GM18517 (cell line): Measurements from ENCODE around the gene SDHAF2.
A peak's percentile ranks its signal among the peaks of the same experiment; 100 is the strongest.
"Not testable (repeated sequence)": the region's sequence is repeated elsewhere in the genome, so short reads cannot be mapped to it uniquely, and the experiment has no call there.

Source experiments
- ATAC-seq: cut with Tn5 transposase; IDR thresholded peaks from one replicate; pipeline ENCODE4 v1.9.1; 2021; ENCODE audit warnings: mild to moderate bottlenecking, moderate library complexity; ENCODE audit not compliant: unreplicated experiment

Gene SDHAF2

DNA sequence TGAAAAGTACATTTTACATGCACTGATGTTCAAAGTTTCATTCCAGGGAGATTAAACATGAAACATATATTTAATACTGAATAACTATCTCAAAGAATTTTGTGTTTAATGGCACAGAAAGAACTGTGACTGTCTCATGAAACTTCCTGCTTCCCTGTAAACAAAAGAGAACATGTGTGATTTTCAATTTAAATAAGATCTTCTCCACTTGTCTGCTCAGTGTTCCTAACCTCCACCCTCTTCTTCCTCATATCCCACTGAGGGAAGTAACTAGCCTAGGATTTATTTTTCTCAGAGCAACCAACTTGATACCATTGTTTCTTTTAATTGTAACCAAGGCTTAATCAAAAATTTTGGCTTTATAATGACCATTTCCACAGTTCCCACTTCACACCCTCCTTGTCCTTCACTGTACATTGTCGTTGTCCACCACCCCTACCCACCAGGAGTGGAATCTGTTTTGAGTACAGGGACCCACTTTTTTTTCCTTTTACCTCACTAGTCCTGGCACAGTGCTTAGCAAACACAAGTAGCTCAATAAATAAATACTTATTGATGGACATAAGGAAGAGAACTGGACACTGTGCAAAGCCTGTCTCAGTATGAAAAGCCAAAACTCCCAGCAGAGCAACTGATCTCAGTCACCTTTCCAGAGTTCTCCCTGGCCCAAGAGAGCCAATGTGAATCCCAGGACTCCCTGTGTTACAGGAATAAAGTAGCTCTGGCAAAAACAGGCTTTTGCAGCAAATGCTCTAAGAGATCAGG lies 4.4 kb upstream of the SDHAF2 start:
- ATAC-seq: no peak

DNA sequence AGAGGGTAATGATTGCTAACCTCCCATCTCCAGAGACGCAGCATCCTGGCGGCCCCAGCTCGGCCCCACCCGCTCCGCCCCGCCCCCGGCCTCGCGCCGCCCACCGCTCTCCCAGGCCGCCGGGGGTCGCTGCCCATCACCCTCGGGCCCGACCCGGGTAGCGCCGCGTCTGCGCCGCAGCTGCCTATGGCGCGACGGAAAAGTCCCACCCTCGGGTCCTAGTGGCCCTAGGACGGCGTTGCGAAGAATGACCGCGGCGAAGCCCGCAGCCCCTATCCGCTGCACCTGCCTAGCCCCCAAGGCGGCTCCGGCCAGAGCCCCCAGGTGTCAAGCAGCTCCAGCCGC lies 606 bp upstream of the SDHAF2 start:
- peak; percentile 41 for ATAC-seq

DNA sequence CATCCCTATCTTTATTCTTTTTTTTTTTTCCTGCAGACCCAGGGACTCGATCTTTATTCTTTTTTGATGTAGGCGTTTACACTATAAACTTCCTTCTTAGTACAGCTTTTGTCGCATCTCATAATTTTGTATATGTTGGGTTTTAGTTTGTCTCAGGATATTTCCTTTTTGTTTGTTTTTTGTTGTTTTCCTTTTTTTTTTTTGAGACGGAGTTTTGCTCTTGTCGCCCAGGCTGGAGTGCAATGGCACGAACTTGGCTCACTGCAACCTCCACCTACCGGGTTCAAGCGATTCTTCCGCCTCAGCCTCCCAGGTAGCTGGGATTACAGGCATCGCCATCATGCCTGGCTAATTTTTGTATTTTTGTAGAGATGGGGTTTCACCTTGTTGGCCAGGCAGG lies 915 bp downstream of the SDHAF2 start:
- ATAC-seq: not testable (repeated sequence)

DNA sequence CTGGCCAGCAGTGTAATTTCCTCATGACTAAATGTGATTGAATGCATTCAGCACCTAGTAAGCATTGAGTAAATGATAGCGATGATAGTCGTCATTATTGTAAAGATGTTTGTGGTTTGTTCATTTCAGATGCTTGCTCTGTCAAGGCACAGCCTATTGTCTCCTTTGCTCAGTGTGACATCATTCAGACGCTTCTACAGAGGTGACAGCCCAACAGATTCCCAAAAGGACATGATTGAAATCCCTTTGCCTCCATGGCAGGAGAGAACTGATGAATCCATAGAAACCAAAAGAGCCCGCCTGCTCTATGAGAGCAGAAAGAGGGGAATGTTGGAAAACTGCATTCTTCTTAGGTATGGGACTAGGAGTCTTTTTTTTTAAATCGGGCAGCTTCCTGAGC lies 7.6 kb downstream of the SDHAF2 start:
- no peak for ATAC-seq

DNA sequence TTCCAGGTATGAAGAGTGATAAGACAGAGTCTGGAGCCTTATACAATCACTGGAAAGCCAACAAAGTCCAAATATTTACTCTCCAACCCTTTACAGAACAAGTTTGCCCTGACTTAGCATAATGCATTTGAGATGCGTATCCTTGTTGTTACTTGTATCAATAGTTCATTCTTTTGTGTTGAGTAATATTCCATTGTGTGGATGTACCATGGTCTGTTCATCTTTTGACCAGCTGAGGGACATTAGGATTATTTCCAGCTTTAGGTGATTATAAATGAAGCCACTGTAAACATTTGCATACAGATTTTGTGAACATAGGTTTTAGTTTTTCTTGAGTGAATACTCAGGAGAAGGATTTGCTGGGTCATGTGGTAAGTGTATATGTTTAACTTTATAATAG lies 9.7 kb downstream of the SDHAF2 start:
- no peak for ATAC-seq

DNA sequence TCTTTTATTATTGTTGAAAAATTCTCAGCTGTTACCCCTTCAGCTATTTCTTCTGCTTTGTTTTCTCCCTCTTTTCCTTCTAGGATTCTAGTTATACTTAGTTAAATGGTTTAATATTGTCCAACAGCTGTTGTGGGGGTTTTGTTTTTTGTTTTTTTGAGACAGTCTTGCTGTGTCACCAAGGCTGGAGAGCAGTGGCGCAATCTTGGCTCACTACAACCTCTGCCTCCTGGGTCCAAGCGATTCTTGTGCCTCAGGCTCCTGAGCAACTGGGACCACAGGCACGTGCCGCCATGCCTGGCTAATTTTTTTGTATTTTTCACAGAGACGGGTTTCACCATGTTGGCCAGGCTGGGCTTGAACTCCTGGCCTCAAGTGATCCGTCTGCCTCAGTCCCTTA lies 12.7 kb downstream of the SDHAF2 start:
- ATAC-seq: no peak

DNA sequence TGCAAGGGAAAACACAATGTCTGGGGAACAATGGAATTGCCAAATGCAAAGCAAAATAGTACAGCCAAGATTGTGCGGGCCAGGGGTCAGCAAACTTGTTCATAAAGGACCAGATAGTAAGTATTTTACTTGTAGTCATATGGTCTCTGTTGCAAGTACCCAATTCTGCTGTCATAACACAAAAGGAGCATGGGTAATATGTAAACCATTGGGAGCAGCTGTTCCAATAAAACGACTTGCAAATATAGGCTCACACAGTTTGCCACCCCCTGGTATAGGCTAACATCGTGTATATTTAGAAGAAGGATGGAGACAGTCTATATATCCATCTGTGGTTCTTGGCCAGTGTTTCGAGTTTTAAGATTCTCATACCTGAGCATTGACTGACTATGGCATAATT lies 15.6 kb downstream of the SDHAF2 start:
- no peak for ATAC-seq

DNA sequence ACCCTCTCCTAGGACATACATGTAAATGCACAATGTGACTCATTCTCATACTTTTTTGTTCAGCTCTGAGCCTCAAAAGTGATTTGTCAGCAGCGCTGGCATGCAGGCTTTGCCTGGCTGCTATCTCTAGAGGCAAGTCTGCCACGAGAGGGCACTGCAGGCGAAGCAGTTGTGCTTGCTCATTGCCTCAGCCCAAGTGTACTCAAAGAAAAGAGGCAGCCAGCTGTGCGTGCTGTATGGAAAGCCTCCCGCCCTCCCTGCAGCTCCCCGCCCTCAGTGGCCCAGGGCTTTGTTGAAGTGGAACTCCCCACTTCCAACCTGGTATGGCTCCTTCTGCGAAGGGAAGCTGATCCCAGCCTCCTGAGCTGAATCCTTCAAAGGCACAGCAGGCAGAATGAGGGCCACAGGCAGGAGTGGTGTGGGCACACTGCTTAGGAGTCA lies 16.3 kb downstream of the SDHAF2 start:
- ATAC-seq: peak; percentile 72

DNA sequence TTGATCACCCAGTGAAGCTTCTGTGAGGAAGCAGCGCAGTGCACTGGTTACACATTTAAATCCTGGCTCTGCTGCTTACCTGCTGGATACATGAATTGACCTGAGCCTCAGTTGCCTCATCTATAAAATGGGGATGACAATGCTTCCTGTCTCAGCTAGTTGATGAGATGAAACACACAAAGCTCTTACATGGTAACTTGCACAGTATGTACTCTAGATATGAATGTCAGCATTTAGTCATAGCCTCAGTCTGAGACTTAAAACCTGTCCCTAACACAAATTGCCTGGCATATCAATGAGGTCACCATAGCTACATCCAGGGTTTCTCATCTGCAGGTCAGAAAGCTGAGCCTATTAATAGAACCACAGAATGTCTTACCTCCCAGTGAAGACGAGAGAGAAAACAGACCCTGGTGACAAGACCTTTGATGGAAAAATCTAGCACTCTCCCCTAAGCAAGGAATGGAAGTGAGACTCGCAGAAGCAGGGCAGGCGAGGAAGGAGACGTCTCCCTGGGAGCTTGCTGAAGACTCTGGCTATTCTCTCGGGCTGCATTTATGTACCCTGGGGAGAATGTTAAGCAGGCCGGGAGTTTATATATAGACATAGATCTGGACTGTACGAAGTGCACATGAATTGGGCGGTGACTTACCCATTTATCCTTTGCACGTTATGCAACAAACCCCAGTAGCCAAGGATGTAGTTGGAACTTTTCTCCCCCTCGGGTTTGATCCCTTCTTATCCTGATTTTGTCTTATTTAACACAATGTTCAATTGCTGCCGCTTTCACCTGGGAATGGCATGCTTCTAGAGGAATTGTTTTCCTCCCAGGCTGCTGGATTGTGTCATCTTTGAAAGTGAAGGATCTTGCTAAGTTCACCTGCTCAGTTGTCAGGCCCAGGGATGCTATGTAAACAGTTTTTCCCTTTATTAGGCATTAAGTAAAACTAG lies 18.0 kb downstream of the SDHAF2 start:
- no peak for ATAC-seq

DNA sequence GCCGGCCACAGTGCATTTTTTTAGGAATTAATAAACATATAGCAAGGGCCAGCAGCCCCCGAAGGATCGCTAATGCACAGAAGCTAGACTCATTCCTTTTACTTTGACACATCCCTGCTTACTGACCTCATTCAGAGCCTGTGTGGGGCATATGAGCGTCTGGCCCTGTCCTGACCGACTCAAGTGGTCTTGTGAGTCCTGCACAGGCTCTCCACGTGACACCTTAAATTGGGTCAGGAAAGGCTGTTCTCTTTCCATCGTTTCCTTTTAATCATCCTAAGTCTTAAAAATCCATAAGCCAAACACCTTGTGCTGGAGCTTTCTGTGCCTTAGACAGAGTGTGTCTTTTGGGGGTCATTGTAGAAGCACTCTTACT lies 18.6 kb downstream of the SDHAF2 start:
- ATAC-seq: no peak

DNA sequence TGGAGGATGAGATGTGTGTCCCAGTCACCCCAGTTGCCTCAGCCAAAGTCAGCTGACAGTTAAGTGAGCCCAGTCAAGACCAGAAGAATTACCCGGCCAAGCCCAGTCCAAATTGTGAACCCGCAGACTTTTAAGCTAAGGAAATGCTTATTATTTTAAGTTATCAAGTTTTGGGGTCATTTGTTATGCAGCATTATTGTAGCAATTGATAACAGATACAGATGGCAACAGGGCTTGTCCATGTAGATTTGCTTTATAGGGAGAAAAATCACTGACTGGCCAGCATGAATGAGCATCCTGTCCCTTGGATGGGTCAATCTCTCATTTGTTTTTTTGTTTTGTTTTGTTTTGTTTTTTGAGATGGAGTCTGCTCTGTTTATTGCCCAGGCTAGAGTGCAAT lies 22.9 kb downstream of the SDHAF2 start:
- ATAC-seq: no peak

DNA sequence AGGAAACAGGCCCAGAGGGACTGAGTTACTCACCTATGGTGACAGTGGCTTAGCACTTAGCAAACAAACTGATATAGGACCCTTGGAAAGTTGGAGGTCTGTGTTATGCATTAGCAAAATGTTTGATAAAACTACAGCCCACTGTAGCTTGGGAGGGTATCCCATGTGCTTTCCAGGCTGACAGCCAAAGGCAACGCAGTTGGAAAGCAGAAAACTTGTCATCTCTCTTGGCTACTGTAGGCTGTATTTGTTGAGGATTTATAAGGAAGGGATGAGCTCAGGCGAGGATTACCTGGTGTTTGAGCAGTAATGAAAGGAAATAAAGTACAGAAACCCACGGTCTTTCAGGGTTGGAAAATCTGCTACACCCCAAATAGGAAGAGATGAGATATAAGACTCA lies 23.8 kb downstream of the SDHAF2 start:
- ATAC-seq: no peak

DNA sequence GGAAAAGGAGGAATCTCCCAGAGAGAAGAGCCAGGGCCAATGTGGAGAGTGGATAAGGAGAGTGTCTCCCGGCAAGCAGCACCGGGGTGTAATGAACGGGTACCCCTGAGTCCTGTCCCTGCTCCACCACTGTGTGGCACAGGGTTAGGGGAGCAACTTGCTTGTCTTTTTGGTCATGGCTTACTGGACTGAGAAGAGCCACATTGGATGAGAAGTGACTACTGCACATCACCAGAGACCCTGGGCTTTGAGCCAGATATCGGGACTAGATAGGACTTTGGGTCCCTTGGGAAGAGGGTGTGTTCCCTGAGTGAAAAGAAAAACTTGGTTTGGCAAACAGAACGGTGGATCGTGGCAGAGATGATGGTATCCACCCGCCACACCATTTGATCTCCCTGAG lies 24.6 kb downstream of the SDHAF2 start:
- no peak for ATAC-seq

DNA sequence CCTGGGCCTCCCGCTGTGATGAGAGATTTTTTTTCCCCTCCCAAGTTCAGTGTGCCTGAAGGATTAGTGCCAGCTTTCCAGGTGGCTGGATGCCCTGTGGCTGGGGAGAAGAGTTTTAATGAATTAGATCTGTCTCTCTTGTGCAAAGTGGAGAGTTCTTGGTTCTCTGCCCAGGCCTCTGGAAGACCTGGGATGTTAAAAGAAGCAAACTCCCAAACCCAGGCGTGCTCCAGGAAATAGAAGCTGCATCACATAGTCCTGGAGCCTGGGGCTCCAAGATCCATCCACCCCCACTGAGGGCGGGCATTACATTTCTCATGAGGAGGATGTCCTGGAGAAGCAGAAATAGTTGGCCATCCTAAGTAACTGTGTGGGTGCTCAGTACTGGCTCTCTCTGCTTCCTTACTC lies 30.6 kb downstream of the SDHAF2 start:
- no peak for ATAC-seq

DNA sequence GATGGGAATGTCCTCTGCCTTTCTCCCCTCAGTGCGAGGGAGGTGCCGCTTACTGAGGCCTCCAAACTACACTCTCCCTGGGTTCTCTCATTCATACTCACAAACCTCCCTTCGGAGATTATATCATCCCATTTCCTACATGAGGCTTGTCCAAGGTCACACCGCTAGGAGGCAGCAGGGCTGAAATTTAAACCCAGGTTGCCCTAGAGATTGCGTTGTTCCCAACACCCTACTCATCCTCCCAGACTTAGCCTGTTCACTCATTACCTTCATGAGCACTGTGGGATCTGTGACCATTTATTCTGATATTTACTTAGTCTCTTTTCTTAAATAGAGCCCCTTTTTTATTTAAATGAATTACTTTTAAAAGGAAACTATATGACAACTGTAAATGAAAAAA lies 31.1 kb downstream of the SDHAF2 start:
- no peak for ATAC-seq

DNA sequence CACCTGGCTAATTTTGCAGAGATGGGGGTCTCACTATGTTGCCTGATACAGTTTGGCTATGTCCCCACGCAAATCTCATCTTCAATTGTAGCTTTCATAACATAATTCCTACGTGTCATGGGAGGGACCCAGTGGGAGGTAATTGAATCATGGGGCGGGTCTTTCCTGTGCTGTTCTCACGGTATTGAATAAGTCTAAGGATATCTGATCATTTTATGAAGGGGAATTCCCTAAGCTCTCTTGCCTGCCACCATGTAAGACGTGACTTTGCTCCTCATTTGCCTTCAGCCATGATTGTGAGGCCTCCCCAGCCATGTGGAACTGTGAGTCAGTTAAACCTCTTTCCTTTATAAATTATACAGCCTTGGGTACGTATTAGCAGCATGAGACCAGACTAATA lies 37.7 kb downstream of the SDHAF2 start:
- ATAC-seq: not testable (repeated sequence)

DNA sequence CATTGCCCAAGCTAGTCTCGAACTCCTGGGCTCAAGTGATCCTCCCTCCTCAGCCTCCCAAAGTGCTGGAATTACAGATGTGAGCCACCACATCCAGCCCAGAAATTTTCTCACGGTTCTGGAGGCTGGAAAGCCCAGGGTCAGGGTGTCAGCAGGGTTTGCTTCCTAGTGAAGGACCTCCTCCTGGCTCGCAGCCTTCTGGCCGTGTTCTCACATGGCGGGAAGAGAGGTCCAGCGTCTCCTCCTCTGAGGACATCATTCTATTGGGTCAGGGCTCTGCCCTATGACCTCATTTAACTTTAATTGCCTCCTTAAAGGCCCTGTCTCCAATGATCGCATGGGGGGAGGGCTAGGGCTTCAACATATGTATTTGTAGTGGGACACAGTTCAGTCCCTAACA lies 38.1 kb downstream of the SDHAF2 start:
- no peak for ATAC-seq

DNA sequence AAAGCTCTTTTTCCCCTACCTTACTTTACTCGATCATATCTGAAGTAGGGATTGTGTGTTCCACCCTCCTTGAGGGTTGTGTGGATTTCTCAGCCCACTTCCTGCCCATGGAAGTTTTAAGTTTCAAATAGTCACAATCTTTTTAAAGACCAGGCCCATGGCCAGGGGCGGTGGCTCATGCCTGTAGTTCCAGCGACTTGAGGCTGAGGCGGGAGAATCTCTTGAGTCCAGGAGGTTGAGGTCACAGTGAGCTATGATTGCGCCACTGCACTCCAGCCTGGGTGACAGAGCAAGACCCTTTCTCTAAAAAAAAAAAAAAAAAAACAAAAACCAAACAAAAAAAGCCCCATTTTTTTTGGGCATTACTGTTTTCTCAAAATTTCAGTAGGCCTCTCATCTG lies 42.4 kb downstream of the SDHAF2 start:
- ATAC-seq: no peak

DNA sequence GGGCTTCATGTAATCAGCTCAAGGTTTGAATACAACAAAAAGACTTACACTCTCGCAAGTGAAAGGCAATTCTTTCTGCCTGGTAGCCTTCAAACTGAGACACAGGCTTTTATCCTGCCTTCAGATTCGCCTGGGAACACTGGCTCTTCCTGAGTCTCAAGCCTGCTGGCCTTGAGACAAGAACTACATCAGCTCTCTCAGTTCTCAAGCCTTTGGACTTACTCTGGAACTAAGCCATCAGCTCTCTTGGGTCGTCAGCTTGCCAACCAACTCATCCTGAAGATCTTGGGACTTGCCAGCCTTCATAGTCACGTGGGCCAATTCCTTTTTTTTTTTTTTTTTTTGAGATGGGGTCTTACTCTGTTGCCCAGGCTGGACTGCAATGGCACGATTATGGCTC lies 42.9 kb downstream of the SDHAF2 start:
- ATAC-seq: no peak

DNA sequence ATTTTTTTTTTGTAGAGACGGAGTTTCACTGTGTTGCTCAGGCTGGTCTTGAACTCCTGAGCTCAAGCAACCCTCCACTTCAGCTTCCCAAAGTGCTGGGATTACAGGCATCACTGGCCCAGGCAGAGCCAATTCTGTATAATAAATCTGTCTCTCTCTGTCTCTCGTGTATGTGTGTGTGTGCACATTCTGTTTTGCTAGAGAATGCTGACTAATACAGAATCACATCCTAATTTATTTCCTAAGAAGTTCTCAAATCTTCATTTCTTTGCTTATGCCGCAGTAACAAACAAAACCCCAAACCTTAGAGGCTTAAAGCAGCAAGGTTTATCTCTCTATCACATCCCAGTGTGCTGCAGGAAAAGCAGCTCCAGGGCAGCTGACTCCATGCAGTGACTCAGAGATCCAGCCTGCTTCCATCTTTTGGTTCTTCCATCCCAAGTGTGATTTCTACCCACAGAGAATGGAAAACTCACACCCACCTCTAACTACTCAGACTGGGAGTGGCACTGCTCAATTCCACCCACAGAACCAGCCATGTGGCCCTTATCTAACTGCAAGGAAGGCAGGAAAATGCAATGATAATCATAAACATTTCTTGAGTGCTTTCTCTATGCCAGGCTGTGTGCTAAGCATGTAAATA lies 43.6 kb downstream of the SDHAF2 start:
- ATAC-seq: no peak

DNA sequence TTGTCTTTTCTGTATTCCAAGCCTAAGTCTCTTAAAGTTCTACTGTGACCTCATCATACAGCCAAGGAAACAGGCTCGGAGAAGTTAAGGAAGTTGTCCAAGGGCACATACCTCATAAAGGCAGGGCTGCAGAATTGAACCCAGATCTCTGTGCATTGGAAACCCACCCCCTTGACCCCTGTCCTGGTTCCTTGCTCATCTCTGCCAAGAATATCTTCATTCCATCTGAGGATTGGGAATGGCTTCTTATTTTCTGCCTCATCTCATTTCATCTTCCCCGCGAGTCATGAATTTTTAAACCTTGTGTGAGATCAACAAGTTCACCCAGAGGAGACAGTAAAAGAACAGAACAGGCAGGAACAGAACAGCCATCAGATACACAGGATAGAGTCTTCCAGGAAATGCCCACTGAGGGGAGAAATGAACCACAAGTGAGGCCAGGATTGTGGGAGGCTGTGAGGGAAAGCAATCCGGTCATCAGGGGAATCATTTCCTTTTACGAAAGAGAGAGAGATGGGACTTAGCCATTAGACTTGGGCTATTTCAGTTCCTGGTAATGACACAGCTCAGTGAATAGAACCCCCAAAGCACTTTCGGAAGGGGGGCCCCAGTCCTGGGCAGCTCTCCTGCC lies 44.2 kb downstream of the SDHAF2 start:
- no peak for ATAC-seq
